ENCODE results near the gene SORCS3.

DNA sequence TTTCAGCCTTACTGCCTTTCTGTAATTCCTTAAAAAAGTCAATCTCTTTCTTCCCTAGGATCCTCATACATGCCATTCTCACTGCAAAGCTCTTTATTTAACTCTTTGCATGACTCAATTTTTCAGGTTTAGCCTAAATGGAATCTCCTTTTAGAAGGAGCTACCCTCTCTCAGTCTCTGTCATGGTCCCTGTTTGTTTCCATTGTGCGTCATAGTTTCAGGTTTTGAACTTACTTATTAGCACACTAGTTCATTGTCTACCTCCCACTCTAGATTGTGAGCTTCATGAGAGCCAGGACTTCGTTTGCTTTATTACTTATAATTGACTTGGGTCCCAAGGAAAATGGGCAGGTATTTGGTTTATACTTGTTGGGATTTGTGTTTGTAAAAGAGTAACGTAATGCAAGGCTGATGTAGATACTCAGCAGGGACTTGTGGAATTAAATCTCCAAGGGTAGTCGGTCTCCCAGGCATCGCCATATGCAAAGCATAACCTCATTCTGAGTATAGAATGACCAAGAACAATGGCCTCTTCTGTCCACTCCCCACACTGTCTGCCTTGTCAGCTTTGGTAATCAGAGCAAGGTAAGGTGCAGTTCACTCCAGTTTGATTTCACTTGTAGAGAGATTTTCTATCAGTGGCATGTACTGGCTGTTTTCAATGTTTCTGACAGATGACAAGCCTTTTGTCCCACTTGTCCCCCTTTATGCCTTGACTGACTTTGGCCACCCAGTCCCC is 252.0 kb downstream of the SORCS3 start:
- TF ChIP-seq ZBTB21 (CRISPR knock-in tag; IDR thresholded peaks at IDR 0.05; ENCODE audit: borderline replicate concordance) (no peak), CREB1 (CRISPR knock-in tag; IDR thresholded peaks at IDR 0.05) (no peak), IRF2 (CRISPR knock-in tag; IDR thresholded peaks at IDR 0.05; ENCODE audit: borderline replicate concordance, low read depth) (no peak), NR2C2 (CRISPR knock-in tag; IDR thresholded peaks at IDR 0.05) (no peak)
- TF ChIP-seq, protein P1, sequence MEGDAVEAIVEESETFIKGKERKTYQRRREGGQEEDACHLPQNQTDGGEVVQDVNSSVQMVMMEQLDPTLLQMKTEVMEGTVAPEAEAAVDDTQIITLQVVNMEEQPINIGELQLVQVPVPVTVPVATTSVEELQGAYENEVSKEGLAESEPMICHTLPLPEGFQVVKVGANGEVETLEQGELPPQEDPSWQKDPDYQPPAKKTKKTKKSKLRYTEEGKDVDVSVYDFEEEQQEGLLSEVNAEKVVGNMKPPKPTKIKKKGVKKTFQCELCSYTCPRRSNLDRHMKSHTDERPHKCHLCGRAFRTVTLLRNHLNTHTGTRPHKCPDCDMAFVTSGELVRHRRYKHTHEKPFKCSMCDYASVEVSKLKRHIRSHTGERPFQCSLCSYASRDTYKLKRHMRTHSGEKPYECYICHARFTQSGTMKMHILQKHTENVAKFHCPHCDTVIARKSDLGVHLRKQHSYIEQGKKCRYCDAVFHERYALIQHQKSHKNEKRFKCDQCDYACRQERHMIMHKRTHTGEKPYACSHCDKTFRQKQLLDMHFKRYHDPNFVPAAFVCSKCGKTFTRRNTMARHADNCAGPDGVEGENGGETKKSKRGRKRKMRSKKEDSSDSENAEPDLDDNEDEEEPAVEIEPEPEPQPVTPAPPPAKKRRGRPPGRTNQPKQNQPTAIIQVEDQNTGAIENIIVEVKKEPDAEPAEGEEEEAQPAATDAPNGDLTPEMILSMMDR (IDR thresholded peaks at IDR 0.05): no peak
- TF ChIP-seq, protein P2, sequence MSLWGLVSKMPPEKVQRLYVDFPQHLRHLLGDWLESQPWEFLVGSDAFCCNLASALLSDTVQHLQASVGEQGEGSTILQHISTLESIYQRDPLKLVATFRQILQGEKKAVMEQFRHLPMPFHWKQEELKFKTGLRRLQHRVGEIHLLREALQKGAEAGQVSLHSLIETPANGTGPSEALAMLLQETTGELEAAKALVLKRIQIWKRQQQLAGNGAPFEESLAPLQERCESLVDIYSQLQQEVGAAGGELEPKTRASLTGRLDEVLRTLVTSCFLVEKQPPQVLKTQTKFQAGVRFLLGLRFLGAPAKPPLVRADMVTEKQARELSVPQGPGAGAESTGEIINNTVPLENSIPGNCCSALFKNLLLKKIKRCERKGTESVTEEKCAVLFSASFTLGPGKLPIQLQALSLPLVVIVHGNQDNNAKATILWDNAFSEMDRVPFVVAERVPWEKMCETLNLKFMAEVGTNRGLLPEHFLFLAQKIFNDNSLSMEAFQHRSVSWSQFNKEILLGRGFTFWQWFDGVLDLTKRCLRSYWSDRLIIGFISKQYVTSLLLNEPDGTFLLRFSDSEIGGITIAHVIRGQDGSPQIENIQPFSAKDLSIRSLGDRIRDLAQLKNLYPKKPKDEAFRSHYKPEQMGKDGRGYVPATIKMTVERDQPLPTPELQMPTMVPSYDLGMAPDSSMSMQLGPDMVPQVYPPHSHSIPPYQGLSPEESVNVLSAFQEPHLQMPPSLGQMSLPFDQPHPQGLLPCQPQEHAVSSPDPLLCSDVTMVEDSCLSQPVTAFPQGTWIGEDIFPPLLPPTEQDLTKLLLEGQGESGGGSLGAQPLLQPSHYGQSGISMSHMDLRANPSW (CRISPR knock-in tag; conservative IDR thresholded peaks at IDR 0.05; ENCODE audit: low read depth): no peak

All from WTC11 (cell line).